Stomach (tissue), 19 donors: ENCODE data around the gene LRIG3. TPM values are rescaled to one million over a fixed set of nuclear protein-coding genes. Genes with fewer than 3 reads are reported as not detected.
A peak's percentile ranks its signal among the peaks of the same experiment; 100 is the strongest.

Source experiments
- DNase-seq, 2 donors: peaks; one replicate each; pipeline versions ENCODE4 v3.0.0 to v3.0.0-alpha.2; 2013 to 2019
- H3K27ac ChIP-seq, 5 donors: fragments of 200-600 bp in 4 of 5; sonication (generic) in 4 of 5; one replicate each; pipeline ENCODE4 v1.5.1; 2013 to 2019; ENCODE audit warnings: mild to moderate bottlenecking in 1 of 5, moderate library complexity in 1 of 5
- H3K27me3 ChIP-seq, 3 donors: fragments of 200-600 bp; sonication (generic); one replicate each; pipeline ENCODE4 v1.5.1; 2017 to 2019; ENCODE audit warnings: mixed run types in 1 of 3
- H3K36me3 ChIP-seq, 4 donors: fragments of 200-600 bp; sonication (generic); 1 replicate in 3 of 4; 2 replicates in 1 of 4; pipeline ENCODE4 v1.5.1; 2016 to 2019
- H3K4me1 ChIP-seq, 4 donors: fragments of 200-600 bp; sonication (generic); one replicate each; pipeline ENCODE4 v1.5.1; 2016 to 2019
- H3K4me3 ChIP-seq, 4 donors: fragments of 200-600 bp; sonication (generic) in 3 of 4; one replicate each; pipeline ENCODE4 v1.5.1; 2016 to 2019; ENCODE audit warnings: mild to moderate bottlenecking in 1 of 4
- H3K9me3 ChIP-seq, 4 donors: fragments of 200-600 bp; sonication (generic); one replicate each; pipeline ENCODE4 v1.5.1; 2016 to 2019
- EP300 ChIP-seq: sonication (generic); formaldehyde crosslinking; IDR thresholded peaks from one replicate; pipeline ENCODE4 v1.6.1; 2017; ENCODE audit warnings: antibody characterized with exemption
- POLR2A ChIP-seq, 4 donors: fragments of 450-650 bp; IDR thresholded peaks; one replicate each; pipeline ENCODE4 v1.6.1; 2016; ENCODE audit warnings: antibody characterized with exemption in 4 of 4, control low read depth in 2 of 4, mild to moderate bottlenecking in 1 of 4, moderate library complexity in 1 of 4
- POLR2AphosphoS5 ChIP-seq, 3 donors: sonication (generic); formaldehyde crosslinking; IDR thresholded peaks; one replicate each; pipeline ENCODE4 v1.6.1; 2016; ENCODE audit warnings: antibody characterized with exemption in 3 of 3
- WGBS, 5 donors: extraction: QIAGEN DNeasy Blood & Tissue Kit in 3 of 5; methylation state at CpG; one replicate each; pipeline versions ENCODE4 v1.1.5 to v1.1.7; 2013 to 2018; 5-methylcytosine and 5-hydroxymethylcytosine counted together
- intact Hi-C: fragments of 100-400 bp; cut with DNase I; formaldehyde crosslinking; loops from one replicate; pipeline ENCODE4 v1.15.1; 2023; ENCODE audit warnings: low total_unique reads
- long read RNA-seq, 10 donors: transcript quantifications; one replicate each; lab custom pipeline, GENCODE V29; 2026
- polyA plus RNA-seq, 3 donors: library from polyadenylated mRNA; stranded (reverse); fragments of 200-250 nt; gene quantifications; one replicate each; pipeline ENCODE4 v1.2.3, GENCODE V29; 2013
- total RNA-seq, 5 donors: library from RNA; depleted of rRNA; stranded (reverse); fragments of >200 nt; gene quantifications; one replicate each; pipeline versions ENCODE4 v1.1.0 to v1.2.3, GENCODE V29; 2014 to 2016
- TF ChIP-seq, protein P1 (sequence below), 7 experiments: fragments of 450-650 bp in 4 of 7; fragments of 200-600 bp in 3 of 7; sonication (generic) in 3 of 7; IDR thresholded peaks; one replicate each; pipeline ENCODE4 v1.5.1; 2016 to 2019; ENCODE audit warnings: antibody characterized with exemption in 7 of 7, control low read depth in 2 of 7, mild to moderate bottlenecking in 1 of 7
- donor health status: healthy with polysubstance abuse.
- donor health status: Bipolar disorder and iron deficiency.
- donor health status: healthy.

LRIG3 gene
- total RNA-seq (100 to 1,000 TPM in 3 of 5 donors, 10 to 100 TPM in 2; 41.4 to 330 (median 178) TPM), polyA plus RNA-seq (10 to 100 TPM in 1 of 3 donors, 1 to 10 TPM in 2; 4.8 to 12.4 (median 7.2) TPM)
- long read RNA-seq, donor 1, full-length matches to known transcripts: 2 of 7 reads
- long read RNA-seq, donor 1, partial matches to known transcripts: 5 of 7 reads
- long read RNA-seq, donor 1, other reads (novel, unspliced or antisense): 0 of 7 reads
- long read RNA-seq, donor 2, full-length matches to known transcripts: 4 of 4 reads
- long read RNA-seq, donor 2, partial matches to known transcripts: 0 of 4 reads
- long read RNA-seq, donor 2, other reads (novel, unspliced or antisense): 0 of 4 reads
- long read RNA-seq, donor 3, full-length matches to known transcripts: 4 of 11 reads
- long read RNA-seq, donor 3, partial matches to known transcripts: 7 of 11 reads
- long read RNA-seq, donor 3, other reads (novel, unspliced or antisense): 0 of 11 reads
- long read RNA-seq, donor 4: 0 reads
- long read RNA-seq, donor 5, full-length matches to known transcripts: 6 of 11 reads
- long read RNA-seq, donor 5, partial matches to known transcripts: 5 of 11 reads
- long read RNA-seq, donor 5, other reads (novel, unspliced or antisense): 0 of 11 reads
- long read RNA-seq, donor 6, full-length matches to known transcripts: 8 of 45 reads
- long read RNA-seq, donor 6, partial matches to known transcripts: 37 of 45 reads
- long read RNA-seq, donor 6, other reads (novel, unspliced or antisense): 0 of 45 reads
- long read RNA-seq, donor 7, full-length matches to known transcripts: 5 of 5 reads
- long read RNA-seq, donor 7, partial matches to known transcripts: 0 of 5 reads
- long read RNA-seq, donor 7, other reads (novel, unspliced or antisense): 0 of 5 reads
- long read RNA-seq, donor 8, full-length matches to known transcripts: 3 of 29 reads
- long read RNA-seq, donor 8, partial matches to known transcripts: 26 of 29 reads
- long read RNA-seq, donor 8, other reads (novel, unspliced or antisense): 0 of 29 reads
- long read RNA-seq, donor 9, full-length matches to known transcripts: 1 of 22 reads
- long read RNA-seq, donor 9, partial matches to known transcripts: 21 of 22 reads
- long read RNA-seq, donor 9, other reads (novel, unspliced or antisense): 0 of 22 reads
- long read RNA-seq, donor 10, full-length matches to known transcripts: 2 of 2 reads
- long read RNA-seq, donor 10, partial matches to known transcripts: 0 of 2 reads
- long read RNA-seq, donor 10, other reads (novel, unspliced or antisense): 0 of 2 reads

GRCh38 chr12:58920102-58920960, at the start of gene LRIG3:
LRIG3 (minus strand) TSS chr12:58920504; CDS start chr12:58920235, 269 bp downstream.
- Histone ChIP-seq H3K27ac (peak within 1 kb of the TSS; percentile 95 to 99 (median 97)), H3K36me3 (no peaks in the 10 kb centered on the region), H3K9me3 (no peaks in the 10 kb centered on the region), H3K27me3 (peaks cover 0 to 12% (median 4%) of the 10 kb centered on the region in 3 donors), H3K4me1 (peaks cover 0 to 42% (median 12%) of the 10 kb centered on the region in 4 donors), H3K4me3 (peak within 1 kb of the TSS; percentile 79 to 87 (median 84))
- intact Hi-C loops: no loop called here
- WGBS, 5 donors: 0 to 1% (median 1%) methylated on average over 36 to 80 of the region's 80 CpGs
- TF ChIP-seq EP300: peak; percentile 21
- TF ChIP-seq, protein P1, sequence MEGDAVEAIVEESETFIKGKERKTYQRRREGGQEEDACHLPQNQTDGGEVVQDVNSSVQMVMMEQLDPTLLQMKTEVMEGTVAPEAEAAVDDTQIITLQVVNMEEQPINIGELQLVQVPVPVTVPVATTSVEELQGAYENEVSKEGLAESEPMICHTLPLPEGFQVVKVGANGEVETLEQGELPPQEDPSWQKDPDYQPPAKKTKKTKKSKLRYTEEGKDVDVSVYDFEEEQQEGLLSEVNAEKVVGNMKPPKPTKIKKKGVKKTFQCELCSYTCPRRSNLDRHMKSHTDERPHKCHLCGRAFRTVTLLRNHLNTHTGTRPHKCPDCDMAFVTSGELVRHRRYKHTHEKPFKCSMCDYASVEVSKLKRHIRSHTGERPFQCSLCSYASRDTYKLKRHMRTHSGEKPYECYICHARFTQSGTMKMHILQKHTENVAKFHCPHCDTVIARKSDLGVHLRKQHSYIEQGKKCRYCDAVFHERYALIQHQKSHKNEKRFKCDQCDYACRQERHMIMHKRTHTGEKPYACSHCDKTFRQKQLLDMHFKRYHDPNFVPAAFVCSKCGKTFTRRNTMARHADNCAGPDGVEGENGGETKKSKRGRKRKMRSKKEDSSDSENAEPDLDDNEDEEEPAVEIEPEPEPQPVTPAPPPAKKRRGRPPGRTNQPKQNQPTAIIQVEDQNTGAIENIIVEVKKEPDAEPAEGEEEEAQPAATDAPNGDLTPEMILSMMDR (IDR thresholded peaks at IDR 0.05): peak in 2 of 7 experiments; percentile 9 to 15
- no peak for TF ChIP-seq POLR2A (IDR thresholded peaks at IDR 0.05)
- TF ChIP-seq POLR2AphosphoS5 (IDR thresholded peaks at IDR 0.05): peak; percentile 77 to 78 (median 78)
- peak; percentile 91 to 98 for DNase-seq

- intact Hi-C loops: no loop called here
- H3K36me3 ChIP-seq: no peaks in the 10 kb centered on the region
- 79 to 91% (median 85%) methylated on average over 2 of the region's 2 CpGs for WGBS, 5 donors
- no peaks in the 10 kb centered on the region for H3K27me3 ChIP-seq
- DNase-seq: no peak
- TF ChIP-seq EP300 (no peak), POLR2A (IDR thresholded peaks at IDR 0.05) (no peak), POLR2AphosphoS5 (IDR thresholded peaks at IDR 0.05) (no peak)
- H3K27ac ChIP-seq: no peak overlapping the region
- H3K4me3 ChIP-seq: no peak overlapping the region
- H3K4me1 ChIP-seq: no peaks in the 10 kb centered on the region
- no peaks in the 10 kb centered on the region for H3K9me3 ChIP-seq
Measured at GRCh38 chr12:58969237-58969636, 48.9 kb upstream of the LRIG3 start.

GRCh38 chr12:58967561-58967960, 47.3 kb upstream of the LRIG3 start:
- no peaks in the 10 kb centered on the region for H3K27me3 ChIP-seq
- no peaks in the 10 kb centered on the region for H3K9me3 ChIP-seq
- TF ChIP-seq EP300 (no peak), POLR2A (IDR thresholded peaks at IDR 0.05) (no peak), POLR2AphosphoS5 (IDR thresholded peaks at IDR 0.05) (no peak)
- TF ChIP-seq, protein P1 (IDR thresholded peaks at IDR 0.05): no peak
- H3K36me3 ChIP-seq: no peaks in the 10 kb centered on the region
- intact Hi-C loops: no loop called here
- H3K27ac ChIP-seq: no peak overlapping the region
- no peak overlapping the region for H3K4me3 ChIP-seq
- H3K4me1 ChIP-seq: no peaks in the 10 kb centered on the region
- no peak for DNase-seq
- whole genome bisulfite sequencing, 5 donors: 79 to 87% (median 82%) methylated on average over 4 of the region's 4 CpGs

DNA sequence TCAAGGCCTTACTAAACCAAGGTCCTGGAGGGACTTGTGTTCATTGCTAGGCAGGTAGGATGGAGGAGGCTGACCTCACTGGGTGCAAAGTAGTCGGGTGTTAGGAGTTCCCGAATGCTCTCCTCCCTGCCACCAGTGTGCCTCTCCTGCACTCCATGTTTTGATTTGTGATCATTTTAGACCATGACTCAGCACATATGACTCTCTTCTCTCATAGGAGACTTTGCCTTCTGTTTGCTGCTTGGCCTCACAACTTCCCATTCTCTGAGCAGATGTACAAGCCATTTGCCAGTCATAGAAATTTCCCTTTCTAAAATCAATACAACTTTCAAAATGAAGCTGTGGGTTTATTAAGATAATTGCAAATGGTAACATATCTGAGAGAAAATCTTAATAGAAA, 46.6 kb upstream of the LRIG3 start:
- H3K4me3 ChIP-seq: no peak overlapping the region
- H3K27me3 ChIP-seq: no peaks in the 10 kb centered on the region
- no peaks in the 10 kb centered on the region for H3K4me1 ChIP-seq
- 94 to 97% (median 95%) methylated on average over 2 of the region's 2 CpGs for WGBS, 5 donors
- H3K9me3 ChIP-seq: no peaks in the 10 kb centered on the region
- intact Hi-C loops: no loop called here
- TF ChIP-seq, protein P1 (IDR thresholded peaks at IDR 0.05): no peak
- TF ChIP-seq POLR2A (IDR thresholded peaks at IDR 0.05) (no peak), POLR2AphosphoS5 (IDR thresholded peaks at IDR 0.05) (no peak), EP300 (no peak)
- no peaks in the 10 kb centered on the region for H3K36me3 ChIP-seq
- DNase-seq: no peak
- no peak overlapping the region for H3K27ac ChIP-seq
